Stimulated activated CD4-positive, alpha-beta T cell treated with anti-CD3 and anti-CD28 coated beads, Interleukin-2, amount 100 ng/mL, for 4 hours (primary cell): ENCODE results near the gene FITM2.
A peak's percentile ranks its signal among the peaks of the same experiment; 100 is the strongest.
"Not testable (repeated sequence)": the region's sequence is repeated elsewhere in the genome, so short reads cannot be mapped to it uniquely, and the experiment has no call there.

Experiments used
- DNase-seq: peaks from one replicate; pipeline ENCODE4 v3.0.0-alpha.2; 2020; ENCODE audit warnings: low read depth

The FITM2 gene, protein sequence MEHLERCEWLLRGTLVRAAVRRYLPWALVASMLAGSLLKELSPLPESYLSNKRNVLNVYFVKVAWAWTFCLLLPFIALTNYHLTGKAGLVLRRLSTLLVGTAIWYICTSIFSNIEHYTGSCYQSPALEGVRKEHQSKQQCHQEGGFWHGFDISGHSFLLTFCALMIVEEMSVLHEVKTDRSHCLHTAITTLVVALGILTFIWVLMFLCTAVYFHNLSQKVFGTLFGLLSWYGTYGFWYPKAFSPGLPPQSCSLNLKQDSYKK

GRCh38 chr20:44310664-44311639, at the start of gene FITM2:
FITM2 (minus strand) TSS chr20:44311202; CDS start chr20:44311148, 54 bp downstream.
- DNase-seq = peak; percentile 96

DNA sequence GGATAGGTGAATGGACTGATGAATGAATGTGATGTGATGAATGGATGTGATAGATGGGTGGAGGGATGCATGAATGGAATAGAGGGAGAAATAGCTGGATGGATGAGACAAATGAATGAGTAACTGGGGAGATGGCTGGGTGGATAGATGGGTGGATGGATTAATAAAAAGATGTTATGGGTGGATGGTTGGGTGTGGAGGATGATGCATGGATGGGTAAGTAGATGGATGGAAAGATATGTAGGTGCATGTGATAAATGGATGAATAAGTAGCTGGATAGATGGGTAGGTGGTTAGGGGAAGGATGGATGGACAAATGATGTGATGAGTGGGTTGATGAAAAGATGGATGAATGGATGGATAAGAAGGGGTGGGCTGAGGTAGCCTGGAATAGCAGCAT, 49.2 kb upstream of the FITM2 start:
- no peak for DNase-seq

GRCh38 chr20:44358776-44359175, 47.8 kb upstream of the FITM2 start:
- DNase-seq = no peak

GRCh38 chr20:44357555-44358125, 46.6 kb upstream of the FITM2 start:
- DNase-seq = no peak

- no peak for DNase-seq
These were observed 46.0 kb upstream of the FITM2 start for GRCh38 chr20:44357020-44357419.

DNA sequence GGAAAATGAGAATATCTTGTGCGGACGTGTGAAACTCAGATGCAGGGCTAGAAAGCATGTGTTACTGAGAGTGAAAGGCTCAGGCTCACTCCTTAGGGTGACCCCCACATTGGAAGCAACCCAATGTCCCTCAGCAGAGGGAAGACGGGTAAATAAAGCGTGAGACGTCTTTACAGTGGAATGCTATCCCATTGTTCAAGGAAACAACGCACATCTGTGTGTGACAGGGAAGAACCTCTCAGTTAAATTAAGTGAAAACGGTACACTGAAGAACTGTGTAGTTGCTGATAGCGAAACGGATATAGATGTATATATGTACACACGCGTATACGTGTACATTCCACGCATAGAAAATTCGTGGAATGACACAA, 45.3 kb upstream of the FITM2 start:
- DNase-seq = no peak

GRCh38 chr20:44355498-44356352, 44.7 kb upstream of the FITM2 start, which contains the start of gene HNF4A:
HNF4A (plus strand) TSS chr20:44355699; CDS start chr20:44355805, 106 bp downstream.
- no peak for DNase-seq

- no peak for DNase-seq
These were observed 44.0 kb upstream of the FITM2 start for GRCh38 chr20:44354979-44355497.

DNA sequence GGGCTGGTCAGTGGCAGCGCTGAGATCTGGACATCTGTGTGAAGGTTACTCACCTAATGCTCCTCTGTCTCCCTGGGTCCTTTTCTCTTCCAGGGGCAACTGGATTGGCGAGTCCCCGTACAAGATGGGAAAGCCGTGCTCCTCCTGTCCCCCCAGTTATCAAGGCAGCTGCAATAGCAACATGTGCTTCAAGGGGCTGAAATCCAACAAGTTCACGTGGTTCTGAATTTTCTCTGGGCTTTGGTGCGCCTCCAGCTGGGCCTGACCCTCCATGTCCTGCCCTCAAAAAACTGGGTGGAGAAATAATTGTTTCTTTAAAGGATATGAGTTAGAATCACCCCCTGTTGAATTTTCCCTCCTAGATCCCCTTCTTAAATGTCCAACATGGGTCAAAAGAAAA, 39.6 kb upstream of the FITM2 start:
- DNase-seq = no peak

GRCh38 chr20:44349349-44349748, 38.3 kb upstream of the FITM2 start:
- no peak for DNase-seq

DNA sequence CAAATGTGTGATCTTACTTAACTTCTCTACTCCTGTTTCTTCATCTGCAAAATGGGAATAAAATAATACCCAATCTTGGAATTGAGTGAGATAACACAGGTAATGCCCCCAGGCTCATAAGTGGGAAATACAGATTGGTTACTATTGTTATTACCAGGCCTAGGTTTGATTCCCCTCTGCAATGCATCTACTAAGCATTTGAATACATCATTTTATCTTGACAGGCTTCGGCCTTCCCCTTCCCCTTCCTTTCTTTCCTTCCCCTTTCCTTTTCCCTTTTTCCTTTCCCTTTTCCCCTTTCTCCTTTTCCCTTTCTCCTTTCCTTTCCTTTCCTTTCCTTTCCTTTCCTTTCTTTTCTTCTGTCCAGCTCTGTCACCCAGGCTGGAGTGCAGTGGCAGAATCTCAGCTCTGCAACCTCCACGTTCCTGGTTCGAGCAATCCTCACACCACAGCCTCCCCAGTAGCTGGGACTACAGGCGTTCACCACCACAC, 37.2 kb upstream of the FITM2 start:
- no peak for DNase-seq

GRCh38 chr20:44345941-44346340, 34.9 kb upstream of the FITM2 start:
- not testable (repeated sequence) for DNase-seq

DNA sequence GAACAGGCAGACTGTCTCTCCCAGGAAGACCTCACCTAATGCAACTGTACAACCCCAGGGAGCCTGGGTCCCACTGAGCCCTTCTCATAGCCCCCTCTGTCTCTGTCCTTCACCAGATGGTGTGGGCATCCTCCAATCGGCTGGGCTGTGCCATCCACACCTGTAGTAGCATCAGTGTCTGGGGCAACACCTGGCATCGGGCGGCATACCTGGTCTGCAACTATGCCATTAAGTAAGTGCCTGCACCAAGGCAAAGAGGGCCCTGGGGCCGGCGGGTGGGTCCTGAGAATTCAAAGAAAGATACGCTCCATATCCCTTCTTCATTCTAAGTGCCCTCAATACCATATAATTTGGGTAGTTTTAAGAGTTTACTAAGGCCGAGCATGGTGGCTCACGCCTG, 34.1 kb upstream of the FITM2 start:
- DNase-seq = no peak

DNA sequence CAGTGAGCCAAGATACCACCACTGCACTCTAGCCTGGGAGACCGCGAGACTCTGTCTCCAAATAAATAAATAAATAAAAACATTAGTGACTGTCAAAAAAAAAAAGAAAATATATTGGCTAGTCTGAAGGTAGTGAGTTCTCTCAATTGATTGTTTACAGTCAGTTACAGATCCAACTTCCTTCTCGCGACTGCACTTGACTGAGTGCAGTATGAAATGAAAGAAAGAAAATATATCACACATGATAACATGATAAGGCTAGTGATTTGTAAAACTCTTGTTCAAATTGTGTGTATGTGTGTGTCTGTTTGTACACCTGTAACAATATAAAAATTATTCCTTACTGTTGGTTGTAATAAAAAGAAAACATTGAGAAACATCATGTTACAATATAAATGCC, 33.7 kb upstream of the FITM2 start:
- DNase-seq = no peak

DNA sequence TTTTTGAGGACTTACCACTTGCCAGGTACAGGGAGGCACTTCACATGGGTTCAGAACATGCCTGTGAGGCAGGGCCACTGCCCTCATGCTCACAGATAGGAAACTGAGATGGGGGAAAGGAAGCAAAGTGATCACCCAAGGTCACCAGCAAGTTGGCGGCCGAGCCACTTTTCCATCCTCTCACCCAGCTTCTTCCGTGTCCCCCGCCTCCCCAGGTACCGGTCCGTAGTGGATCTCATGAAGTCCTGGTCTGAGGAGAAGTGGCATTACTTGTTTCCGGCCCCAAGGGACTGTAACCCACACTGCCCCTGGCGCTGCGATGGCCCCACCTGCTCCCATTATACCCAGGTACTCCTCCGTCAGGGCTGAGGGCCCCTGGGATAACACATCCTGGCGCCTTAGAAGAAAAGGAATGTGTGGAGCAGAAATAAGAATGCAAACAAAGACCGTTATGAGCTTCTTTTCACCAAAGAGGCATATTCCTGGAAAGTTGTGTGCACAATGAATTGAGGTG, 32.2 kb upstream of the FITM2 start:
- no peak for DNase-seq

- DNase-seq = no peak
These were observed 31.2 kb upstream of the FITM2 start for GRCh38 chr20:44342248-44342647.

DNA sequence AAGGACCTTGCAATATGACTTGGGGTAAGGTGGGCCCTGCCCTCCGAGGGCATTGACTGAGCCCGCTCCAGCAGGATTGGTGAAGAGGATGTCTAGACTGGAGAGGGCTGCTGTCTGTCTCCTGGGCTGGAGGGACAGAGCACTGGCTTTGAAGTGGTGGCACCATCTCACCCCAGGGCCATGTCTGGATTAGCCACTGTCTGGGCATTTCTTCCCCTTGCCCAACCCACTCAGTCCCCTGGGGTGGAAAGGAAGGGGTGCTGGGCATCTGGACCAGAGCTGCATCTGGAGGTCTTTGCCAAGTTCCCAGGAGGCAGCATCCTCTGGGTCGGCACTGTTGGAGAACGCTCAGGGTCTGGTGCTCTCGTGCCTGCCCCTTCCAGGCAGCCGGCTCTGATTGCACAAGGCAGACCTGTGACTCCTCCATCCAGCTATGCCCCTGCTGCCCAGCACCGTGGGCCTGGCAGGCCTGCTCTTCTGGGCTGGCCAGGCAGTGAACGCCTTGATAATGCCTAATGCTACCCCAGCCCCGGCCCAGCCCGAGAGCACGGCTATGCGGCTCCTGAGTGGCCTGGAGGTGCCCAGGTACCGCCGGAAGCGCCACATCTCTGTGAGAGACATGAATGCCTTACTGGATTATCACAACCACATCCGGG, 25.9 kb upstream of the FITM2 start, which contains the start of gene R3HDML:
Gene R3HDML, plus strand, starts transcription at position 319 of the 656 bp plus-strand sequence. Its CDS starts 115 bp downstream, at position 434.
- DNase-seq = no peak

- no peak for DNase-seq
These were observed 25.1 kb upstream of the FITM2 start for GRCh38 chr20:44336086-44336485.

DNA sequence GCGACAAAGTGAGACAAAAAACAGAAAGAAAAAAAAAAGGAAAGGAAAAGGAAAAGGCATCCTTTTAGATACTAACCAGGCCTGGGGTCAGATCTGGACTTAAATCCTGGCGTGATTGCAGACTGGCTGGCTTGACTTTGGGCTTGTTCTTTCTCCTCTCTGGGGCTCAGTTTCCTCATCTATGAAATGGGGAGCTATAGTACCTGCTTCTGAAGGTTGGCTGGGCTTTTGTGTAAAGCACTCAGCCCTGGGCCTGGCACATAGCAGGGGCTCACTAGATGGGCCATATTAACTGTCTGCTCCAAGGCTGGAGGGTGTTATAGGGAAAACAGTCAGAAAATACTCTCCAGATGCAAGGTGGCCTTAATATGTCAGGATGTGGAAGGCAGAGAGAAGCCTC, 24.7 kb upstream of the FITM2 start:
- DNase-seq = no peak

GRCh38 chr20:44334709-44335108, 23.7 kb upstream of the FITM2 start:
- DNase-seq = no peak

DNA sequence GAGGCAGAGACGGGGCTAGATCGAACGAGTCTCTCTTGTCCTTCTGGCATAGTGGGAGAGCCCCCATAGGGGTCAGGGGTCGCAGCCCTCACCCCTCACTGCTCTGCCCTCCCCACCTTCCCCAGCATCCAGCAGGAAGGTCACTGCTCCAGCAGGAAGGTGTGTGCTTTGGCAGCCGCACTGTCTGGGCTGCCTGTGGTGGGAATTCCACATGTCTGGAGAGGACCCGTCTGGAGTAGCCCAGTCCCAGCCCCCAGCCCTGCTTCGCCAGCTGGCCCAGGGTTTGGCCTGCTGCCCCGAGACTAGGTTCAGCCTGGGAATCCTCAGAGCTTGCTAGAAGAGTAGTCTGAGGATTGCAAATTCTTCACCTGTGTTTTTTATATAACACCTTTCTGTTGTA, 23.3 kb upstream of the FITM2 start:
- DNase-seq = no peak
